IPS DF 6.9 (cell line): ENCODE results near the gene ELOVL2.

ENCODE experiments used
- DNase-seq: peaks from one replicate; pipeline ENCODE4 v3.0.0-alpha.2; 2013; ENCODE audit warnings: low read depth, low spot score
- H3K27ac ChIP-seq: one replicate; pipeline ENCODE4 v1.5.1; 2013; ENCODE audit warnings: low read length, control low read depth
- H3K27me3 ChIP-seq: 2 replicates; pipeline ENCODE4 v1.6.1; 2013; ENCODE audit warnings: mild to moderate bottlenecking, low read length; ENCODE audit not compliant: control insufficient read depth, insufficient read depth
- H3K36me3 ChIP-seq: 2 replicates; pipeline ENCODE4 v1.6.1; 2013; ENCODE audit warnings: low read length; ENCODE audit not compliant: control insufficient read depth, insufficient read depth
- H3K4me1 ChIP-seq: 2 replicates; pipeline ENCODE4 v1.6.1; 2013; ENCODE audit warnings: low read length; ENCODE audit not compliant: control insufficient read depth, insufficient read depth
- H3K4me3 ChIP-seq: 2 replicates; pipeline ENCODE4 v1.5.1; 2013; ENCODE audit warnings: mild to moderate bottlenecking, low read length
- H3K9me3 ChIP-seq: 2 replicates; pipeline ENCODE4 v1.6.1; 2013; ENCODE audit warnings: low read length, inconsistent platforms; ENCODE audit not compliant: control insufficient read depth, insufficient read depth
- WGBS: extraction: QIAGEN DNeasy Blood & Tissue Kit; methylation state at CpG from one replicate; pipeline ENCODE4 v1.1.7; 2013; ENCODE audit warnings: mixed read lengths, missing lambda C conversion rate; ENCODE audit not compliant: insufficient read length, insufficient coverage; 5-methylcytosine and 5-hydroxymethylcytosine counted together

ELOVL2 gene

DNA sequence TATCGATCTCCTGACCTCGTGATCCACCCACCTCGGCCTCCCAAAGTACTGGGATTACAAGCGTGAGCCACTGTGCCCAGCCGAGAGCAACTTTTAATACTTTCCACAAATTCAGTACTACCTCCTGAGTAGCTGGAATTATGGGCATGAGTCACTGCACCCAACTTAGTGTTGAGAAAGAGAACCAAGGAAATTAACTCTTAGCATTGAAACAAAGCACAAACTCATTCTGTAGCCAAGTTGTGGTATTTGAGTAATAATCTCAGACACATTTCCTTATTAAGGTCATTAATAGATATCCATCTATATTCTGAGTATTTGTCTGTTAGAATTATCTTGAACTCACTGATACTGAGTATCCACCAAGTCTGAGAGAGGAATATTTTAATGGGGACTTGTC is 14.3 kb upstream of the ELOVL2 start:
- DNase-seq: no peak

DNA sequence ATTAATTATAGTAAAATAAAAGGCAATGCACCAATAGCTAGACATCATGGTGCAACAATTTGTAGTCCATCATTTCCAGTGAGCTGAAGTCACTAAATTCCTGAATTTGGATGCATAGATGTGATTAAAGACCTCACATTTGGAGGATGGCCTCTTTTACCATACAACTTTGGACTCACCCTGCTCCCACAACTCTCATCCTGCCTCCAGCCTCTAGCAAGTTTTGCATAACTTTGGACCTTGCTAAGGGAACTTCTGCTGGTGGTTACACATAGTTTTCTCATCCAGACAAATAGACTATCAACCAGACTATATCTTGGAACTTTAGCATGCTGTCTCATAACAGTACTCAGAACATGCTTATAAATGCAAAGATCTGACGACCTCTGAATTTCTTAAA is 12.8 kb upstream of the ELOVL2 start:
- no peaks in the 10 kb centered on the region for H3K27me3 ChIP-seq
- WGBS: no CpG with 5 or more reads among the region's 1 CpG
- H3K27ac ChIP-seq: no peak overlapping the region
- H3K4me3 ChIP-seq: no peak overlapping the region
- DNase-seq: no peak
- H3K36me3 ChIP-seq: no peaks in the 10 kb centered on the region
- no peaks in the 10 kb centered on the region for H3K4me1 ChIP-seq
- no peaks in the 10 kb centered on the region for H3K9me3 ChIP-seq

More for the DNA sequence above, 14.3 kb upstream of the ELOVL2 start:
- no CpG with 5 or more reads among the region's 5 CpGs for WGBS
- H3K4me1 ChIP-seq: no peaks in the 10 kb centered on the region
- H3K4me3 ChIP-seq: no peak overlapping the region
- H3K9me3 ChIP-seq: no peaks in the 10 kb centered on the region
- no peaks in the 10 kb centered on the region for H3K36me3 ChIP-seq
- no peaks in the 10 kb centered on the region for H3K27me3 ChIP-seq
- no peak overlapping the region for H3K27ac ChIP-seq

DNA sequence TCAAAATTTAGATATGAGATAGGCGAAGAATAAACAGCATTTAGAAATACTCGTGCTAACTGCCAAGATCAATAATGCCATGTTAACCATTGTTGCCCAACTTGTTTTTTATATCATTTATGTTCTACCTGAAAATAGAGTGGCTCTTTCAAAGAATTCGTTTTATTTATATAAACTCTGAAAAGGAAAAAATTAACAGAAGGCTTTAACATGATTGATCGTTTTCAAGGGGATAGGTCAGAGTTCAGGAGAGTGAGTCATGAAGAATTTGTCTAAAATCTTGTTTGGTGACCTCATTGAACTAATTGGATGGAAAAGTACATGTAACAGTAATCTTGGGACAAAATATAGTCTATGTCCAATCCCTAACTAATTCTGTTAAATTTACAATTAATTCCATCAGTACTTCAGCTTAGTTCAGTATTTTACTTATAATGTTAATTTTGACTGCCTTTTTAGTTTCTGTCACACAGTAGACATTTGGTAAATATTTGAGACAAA is 11.1 kb upstream of the ELOVL2 start:
- Histone ChIP-seq H3K27me3 (no peaks in the 10 kb centered on the region), H3K27ac (no peak overlapping the region), H3K4me3 (no peak overlapping the region), H3K36me3 (no peaks in the 10 kb centered on the region), H3K4me1 (no peaks in the 10 kb centered on the region), H3K9me3 (no peaks in the 10 kb centered on the region)
- WGBS: no CpG with 5 or more reads among the region's 4 CpGs
- DNase-seq: no peak

DNA sequence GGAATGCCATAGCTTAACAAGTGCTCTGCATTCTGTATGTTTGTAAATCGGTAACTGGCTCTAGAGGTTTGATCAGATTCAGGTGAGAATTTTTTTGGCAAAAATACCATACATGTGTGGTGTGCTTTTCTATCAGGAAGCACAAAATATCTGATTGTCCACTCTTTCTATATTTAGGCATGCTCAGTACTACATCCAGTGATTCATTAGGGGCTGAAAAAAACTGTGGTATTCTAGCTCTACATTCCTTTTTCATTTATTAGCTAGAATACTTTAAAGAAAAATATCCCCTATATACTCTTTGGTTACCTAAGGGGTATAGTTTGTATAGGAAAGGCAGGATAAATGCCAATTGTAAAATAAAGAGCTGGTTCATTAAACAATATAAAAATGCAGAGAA is 10.6 kb upstream of the ELOVL2 start:
- no peak for DNase-seq
- no CpG with 5 or more reads among the region's 1 CpG for WGBS
- Histone ChIP-seq H3K27me3 (no peaks in the 10 kb centered on the region), H3K9me3 (no peaks in the 10 kb centered on the region), H3K4me1 (no peaks in the 10 kb centered on the region), H3K4me3 (no peak overlapping the region), H3K27ac (no peak overlapping the region), H3K36me3 (no peaks in the 10 kb centered on the region)

DNA sequence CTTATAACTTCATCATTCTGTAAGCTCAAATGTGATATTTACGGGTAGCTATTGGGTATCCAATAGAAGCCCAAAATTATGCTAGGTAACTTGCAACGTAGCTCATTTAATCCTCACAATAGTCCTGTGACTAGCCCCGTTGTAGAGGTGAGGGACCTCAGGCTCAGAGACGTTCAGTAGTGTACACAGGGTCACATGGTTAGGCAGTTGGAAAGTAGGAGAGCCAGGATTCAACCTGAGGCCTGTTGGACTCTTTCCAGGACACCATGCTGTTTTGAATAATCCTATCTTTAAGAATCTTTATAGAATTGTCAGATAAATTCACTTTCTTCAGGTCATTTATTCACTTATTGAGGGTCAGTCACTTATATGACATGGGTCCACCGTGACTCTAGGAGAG is 9.2 kb upstream of the ELOVL2 start:
- H3K36me3 ChIP-seq: no peaks in the 10 kb centered on the region
- DNase-seq: no peak
- H3K9me3 ChIP-seq: no peaks in the 10 kb centered on the region
- H3K27ac ChIP-seq: no peak overlapping the region
- H3K4me3 ChIP-seq: no peak overlapping the region
- no peaks in the 10 kb centered on the region for H3K27me3 ChIP-seq
- H3K4me1 ChIP-seq: no peaks in the 10 kb centered on the region
- no CpG with 5 or more reads among the region's 5 CpGs for WGBS

DNA sequence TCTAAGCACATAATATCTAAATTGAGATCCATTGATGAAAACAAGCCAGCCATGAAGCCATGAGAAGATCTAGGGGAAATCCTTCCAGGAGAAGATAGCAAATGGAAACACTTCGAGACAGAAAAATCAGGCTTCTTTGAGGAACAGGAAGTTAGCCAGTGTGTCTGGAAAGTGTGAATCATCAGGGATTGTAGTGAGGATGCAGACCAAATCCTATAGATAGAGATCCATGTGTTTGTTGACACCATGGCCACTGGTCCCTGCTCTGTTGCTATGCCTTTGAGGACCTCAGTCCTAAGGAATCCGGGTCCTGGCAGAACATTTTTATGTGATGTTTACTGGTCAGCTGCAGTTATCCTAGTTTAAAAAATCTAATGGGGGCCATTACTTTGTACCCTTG is 6.6 kb upstream of the ELOVL2 start:
- H3K9me3 ChIP-seq: no peaks in the 10 kb centered on the region
- no peak overlapping the region for H3K27ac ChIP-seq
- H3K4me3 ChIP-seq: no peak overlapping the region
- no peak for DNase-seq
- no peaks in the 10 kb centered on the region for H3K27me3 ChIP-seq
- no peaks in the 10 kb centered on the region for H3K4me1 ChIP-seq
- H3K36me3 ChIP-seq: no peaks in the 10 kb centered on the region
- no CpG with 5 or more reads among the region's 2 CpGs for WGBS

DNA sequence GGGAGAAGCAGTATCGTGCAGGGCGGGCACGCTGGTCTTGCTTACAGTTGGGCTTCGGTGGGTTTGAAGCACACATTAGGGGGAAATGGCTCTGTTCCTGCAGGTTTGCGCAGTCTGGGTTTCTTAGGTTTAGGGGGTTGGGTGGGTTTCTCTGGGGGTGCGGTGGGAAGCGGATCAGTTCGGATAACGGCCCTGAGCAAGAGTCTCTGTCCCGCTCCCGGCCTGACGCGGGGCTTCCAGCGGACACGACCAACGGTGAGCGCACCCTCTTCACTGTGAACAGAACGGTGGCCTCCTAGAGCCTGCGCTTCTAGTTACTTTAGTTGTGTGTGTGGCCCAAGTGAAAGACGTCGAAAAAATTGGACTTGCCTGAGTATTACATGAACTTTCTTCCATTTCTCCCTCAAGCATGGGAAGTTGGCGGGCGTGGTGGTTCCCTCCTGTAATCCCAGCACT is 635 bp upstream of the ELOVL2 start:
- Histone ChIP-seq H3K4me1 (no peaks in the 10 kb centered on the region), H3K27ac (no peak overlapping the region), H3K27me3 (peaks cover 15% of the 10 kb centered on the region), H3K9me3 (no peaks in the 10 kb centered on the region), H3K4me3 (peak overlapping the region; percentile 61; the same call in 1 of the 2 replicates), H3K36me3 (no peaks in the 10 kb centered on the region)
- WGBS: no CpG with 5 or more reads among the region's 23 CpGs
- DNase-seq: no peak

DNA sequence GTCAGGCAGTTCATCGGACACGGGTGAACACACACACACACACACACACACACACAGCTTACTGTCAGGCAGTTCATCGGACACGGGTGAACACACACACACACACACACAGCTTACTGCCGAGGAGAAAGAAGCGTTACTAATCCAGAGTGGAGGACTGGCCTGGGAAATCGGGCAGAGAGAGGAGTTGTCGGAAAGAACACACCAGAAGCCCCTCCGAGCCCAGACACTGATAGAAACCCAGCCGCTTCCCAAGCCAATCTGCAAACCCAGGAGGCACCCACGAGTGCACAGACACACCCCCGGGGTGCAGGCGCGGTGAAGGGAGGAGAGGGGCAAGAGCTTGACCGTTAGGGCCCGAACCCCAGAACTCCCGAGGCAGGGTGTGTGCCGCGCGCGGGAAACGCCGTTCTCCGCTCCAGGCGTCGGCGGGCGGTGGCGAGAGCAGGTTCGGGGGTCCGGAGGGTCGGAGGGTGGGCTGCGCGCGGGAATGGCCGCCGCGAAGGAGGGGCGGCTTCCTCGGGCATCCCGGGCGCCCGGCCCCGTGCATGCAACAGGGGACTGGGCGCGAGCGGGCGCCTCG is 636 bp downstream of the ELOVL2 start:
- Histone ChIP-seq H3K36me3 (no peaks in the 10 kb centered on the region), H3K4me3 (peak overlapping the region; percentile 61), H3K27me3 (peaks cover 15% of the 10 kb centered on the region), H3K27ac (no peak overlapping the region), H3K4me1 (no peaks in the 10 kb centered on the region), H3K9me3 (no peaks in the 10 kb centered on the region)
- DNase-seq: no peak
- no CpG with 5 or more reads among the region's 49 CpGs for WGBS

DNA sequence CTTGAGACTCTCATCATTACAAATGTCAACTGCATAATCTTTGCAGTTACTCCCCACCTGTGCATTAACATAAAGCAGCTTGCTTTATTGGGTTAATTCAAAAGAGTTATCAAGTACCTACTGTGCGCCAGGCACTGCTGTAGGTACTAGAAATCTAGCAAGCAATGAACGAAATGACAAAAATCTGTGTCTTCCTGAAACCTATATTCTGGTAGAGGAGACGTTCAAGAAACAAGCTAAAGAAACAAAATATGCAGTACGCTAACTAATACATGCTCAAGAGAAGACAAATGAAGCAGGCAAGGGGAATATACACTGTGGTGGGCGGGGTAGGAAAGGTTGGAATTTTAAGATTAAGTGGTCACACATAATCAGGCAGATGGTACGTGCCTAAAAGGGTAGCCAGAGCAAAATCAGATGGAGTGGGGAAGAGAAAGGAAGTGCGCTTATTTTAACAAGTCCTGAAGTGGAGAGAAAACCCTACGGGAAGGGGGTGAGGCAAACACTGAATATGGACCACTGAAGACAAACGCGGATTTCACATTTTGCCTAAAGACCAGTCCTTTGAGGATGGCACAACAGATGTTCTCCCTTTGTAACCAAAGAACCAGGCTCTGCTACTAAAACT is 1.2 kb downstream of the ELOVL2 start:
- Histone ChIP-seq H3K4me3 (peak overlapping the region; percentile 61; the same call in 1 of the 2 replicates), H3K4me1 (no peaks in the 10 kb centered on the region), H3K27me3 (peaks cover 15% of the 10 kb centered on the region), H3K27ac (no peak overlapping the region), H3K9me3 (no peaks in the 10 kb centered on the region), H3K36me3 (no peaks in the 10 kb centered on the region)
- DNase-seq: no peak
- no CpG with 5 or more reads among the region's 10 CpGs for WGBS

DNA sequence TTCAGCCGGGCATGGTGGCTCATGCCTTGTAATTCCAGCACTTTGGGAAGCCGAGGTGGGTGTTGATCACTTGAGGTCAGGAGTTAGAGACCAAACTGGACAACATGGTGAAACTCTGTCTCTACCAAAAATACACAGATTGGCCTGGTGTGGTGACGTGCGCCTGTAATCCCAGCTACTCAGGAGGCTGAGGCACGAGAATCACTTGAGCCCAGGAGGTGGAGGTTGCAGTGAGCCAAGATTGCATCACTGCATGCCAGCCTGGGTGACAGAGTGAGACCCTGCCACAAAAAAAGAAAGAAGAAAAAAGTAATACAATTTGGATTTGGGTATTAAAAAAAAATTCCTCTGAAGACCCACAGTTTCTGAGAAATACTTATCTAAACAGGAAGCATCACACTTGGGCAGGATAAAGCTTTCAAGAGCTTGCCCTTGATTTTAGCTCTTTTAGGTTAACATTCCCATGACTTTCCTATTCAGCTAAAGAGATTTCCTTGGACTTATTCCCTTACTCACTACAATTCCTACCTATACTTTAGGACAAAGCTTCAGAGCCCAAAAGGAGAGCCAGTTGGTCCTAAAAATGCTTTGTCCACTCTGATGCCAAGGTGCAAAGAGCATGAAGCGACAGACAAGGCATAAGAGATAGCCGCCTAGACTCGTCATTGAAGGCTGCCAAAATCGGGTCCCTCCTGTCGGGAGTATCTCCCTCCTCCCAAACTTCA is 1.9 kb downstream of the ELOVL2 start:
- Histone ChIP-seq H3K36me3 (no peaks in the 10 kb centered on the region), H3K9me3 (no peaks in the 10 kb centered on the region), H3K27ac (no peak overlapping the region), H3K27me3 (peaks cover 15% of the 10 kb centered on the region), H3K4me3 (no peak overlapping the region), H3K4me1 (no peaks in the 10 kb centered on the region)
- DNase-seq: no peak
- WGBS: no CpG with 5 or more reads among the region's 10 CpGs
